ENCODE data around the gene CEMP1.

The CEMP1 gene

DNA sequence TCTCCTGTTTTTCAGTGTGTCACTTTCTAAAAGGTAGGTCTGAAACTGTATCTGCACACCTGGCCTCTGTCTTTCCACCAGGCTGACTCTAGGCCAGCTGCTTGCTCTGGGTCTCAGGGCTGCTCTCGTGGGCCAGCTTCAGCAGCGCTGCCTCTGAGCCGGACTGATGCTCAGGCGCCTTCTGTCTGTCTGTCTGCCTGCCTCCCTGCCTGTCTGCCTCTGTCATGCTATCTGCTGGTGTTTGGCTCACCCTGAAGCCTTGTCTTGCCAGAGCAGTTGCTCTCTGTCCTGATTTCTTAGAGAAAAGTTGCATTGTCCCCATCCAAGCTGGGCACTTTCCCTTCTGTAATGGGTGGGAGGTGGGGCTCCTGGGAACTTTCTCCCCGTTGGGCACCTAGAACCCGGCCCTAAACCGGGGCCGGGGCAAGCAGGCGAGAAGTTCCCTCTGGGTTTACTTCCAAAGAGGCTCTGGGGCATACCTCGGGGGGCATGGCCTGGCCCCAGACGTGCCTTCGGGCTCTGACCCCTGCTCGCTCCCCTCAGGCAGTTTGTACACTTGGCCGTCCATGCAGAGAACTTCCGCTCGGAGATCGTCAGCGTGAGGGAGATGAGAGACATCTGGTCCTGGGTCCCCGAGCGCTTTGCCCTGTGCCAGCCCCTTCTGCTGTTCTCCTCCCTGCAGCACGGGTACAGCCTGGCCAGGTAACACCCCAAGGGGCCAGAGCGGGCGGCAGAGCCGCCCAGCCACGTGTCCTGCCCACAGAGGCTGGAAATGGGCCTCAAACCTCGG is 33.3 kb downstream of the CEMP1 start:
- TF ChIP-seq, protein P1, sequence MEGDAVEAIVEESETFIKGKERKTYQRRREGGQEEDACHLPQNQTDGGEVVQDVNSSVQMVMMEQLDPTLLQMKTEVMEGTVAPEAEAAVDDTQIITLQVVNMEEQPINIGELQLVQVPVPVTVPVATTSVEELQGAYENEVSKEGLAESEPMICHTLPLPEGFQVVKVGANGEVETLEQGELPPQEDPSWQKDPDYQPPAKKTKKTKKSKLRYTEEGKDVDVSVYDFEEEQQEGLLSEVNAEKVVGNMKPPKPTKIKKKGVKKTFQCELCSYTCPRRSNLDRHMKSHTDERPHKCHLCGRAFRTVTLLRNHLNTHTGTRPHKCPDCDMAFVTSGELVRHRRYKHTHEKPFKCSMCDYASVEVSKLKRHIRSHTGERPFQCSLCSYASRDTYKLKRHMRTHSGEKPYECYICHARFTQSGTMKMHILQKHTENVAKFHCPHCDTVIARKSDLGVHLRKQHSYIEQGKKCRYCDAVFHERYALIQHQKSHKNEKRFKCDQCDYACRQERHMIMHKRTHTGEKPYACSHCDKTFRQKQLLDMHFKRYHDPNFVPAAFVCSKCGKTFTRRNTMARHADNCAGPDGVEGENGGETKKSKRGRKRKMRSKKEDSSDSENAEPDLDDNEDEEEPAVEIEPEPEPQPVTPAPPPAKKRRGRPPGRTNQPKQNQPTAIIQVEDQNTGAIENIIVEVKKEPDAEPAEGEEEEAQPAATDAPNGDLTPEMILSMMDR (conservative IDR thresholded peaks at IDR 0.05; ENCODE audit: low read length), result no peak
- no peak for DNase-seq (ENCODE audit: low read depth)
- H3K4me3 ChIP-seq (ENCODE audit: low read length), result no peak overlapping the region

- no peak overlapping the region for H3K4me3 ChIP-seq (ENCODE audit: low read length)
- peak; percentile 58 for DNase-seq (ENCODE audit: low read depth)
- TF ChIP-seq, protein P1 (conservative IDR thresholded peaks at IDR 0.05; ENCODE audit: low read length), result no peak
Observed at GRCh38 chr16:2497116-2497630, 34.0 kb downstream of the CEMP1 start.

- H3K4me3 ChIP-seq (ENCODE audit: low read length), result no peak overlapping the region
- TF ChIP-seq, protein P1 (conservative IDR thresholded peaks at IDR 0.05; ENCODE audit: low read length), result no peak
- no peak for DNase-seq (ENCODE audit: low read depth)
Observed at GRCh38 chr16:2496223-2497115, 34.7 kb downstream of the CEMP1 start.

- no peak overlapping the region for H3K4me3 ChIP-seq (ENCODE audit: low read length)
- TF ChIP-seq, protein P1 (conservative IDR thresholded peaks at IDR 0.05; ENCODE audit: low read length), result no peak
- no peak for DNase-seq (ENCODE audit: low read depth)
Observed at GRCh38 chr16:2495041-2495440, 36.2 kb downstream of the CEMP1 start.

GRCh38 chr16:2494616-2495015 is 36.6 kb downstream of the CEMP1 start:
- TF ChIP-seq, protein P1 (conservative IDR thresholded peaks at IDR 0.05; ENCODE audit: low read length), result no peak
- no peak overlapping the region for H3K4me3 ChIP-seq (ENCODE audit: low read length)
- no peak for DNase-seq (ENCODE audit: low read depth)

- TF ChIP-seq, protein P1 (conservative IDR thresholded peaks at IDR 0.05; ENCODE audit: low read length), result no peak
- no peak overlapping the region for H3K4me3 ChIP-seq (ENCODE audit: low read length)
Observed at GRCh38 chr16:2493605-2494004, 37.6 kb downstream of the CEMP1 start.

More at GRCh38 chr16:2493605-2494004, 37.6 kb downstream of the CEMP1 start:
- DNase-seq (ENCODE audit: low read depth), result no peak
